Esophagus muscularis mucosa (tissue), 4 donors: ENCODE results near the gene NPHP4. TPM values are rescaled to one million over a fixed set of nuclear protein-coding genes. Genes with fewer than 3 reads are reported as not detected.

ENCODE experiments used
- DNase-seq: peaks from one replicate; pipeline ENCODE4 v3.0.0-alpha.2; 2017; ENCODE audit errors: extremely low spot score
- H3K27ac ChIP-seq, 4 donors: fragments of 200-600 bp; sonication (generic); replicated peaks in 1 of 4; 1 replicate in 3 of 4; 2 replicates in 1 of 4; pipeline ENCODE4 v1.5.1; 2016 to 2019; ENCODE audit warnings: mild to moderate bottlenecking in 1 of 4
- H3K27me3 ChIP-seq, 4 donors: fragments of 200-600 bp; sonication (generic); one replicate each; pipeline versions ENCODE4 v1.5.1 to v1.6.0; 2016 to 2019
- H3K36me3 ChIP-seq, 4 donors: fragments of 200-600 bp; sonication (generic); one replicate each; pipeline ENCODE4 v1.5.1; 2016 to 2019
- H3K4me1 ChIP-seq, 4 donors: fragments of 200-600 bp; sonication (generic); one replicate each; pipeline ENCODE4 v1.5.1; 2016 to 2019
- H3K4me3 ChIP-seq, 4 donors: fragments of 200-600 bp; sonication (generic); 1 replicate in 2 of 4; 2 replicates in 2 of 4; pipeline ENCODE4 v1.5.1; 2016 to 2019; ENCODE audit warnings: mild to moderate bottlenecking in 4 of 4, moderate library complexity in 1 of 4
- H3K9me3 ChIP-seq, 4 donors: fragments of 200-600 bp; sonication (generic); 1 replicate in 3 of 4; 2 replicates in 1 of 4; pipeline ENCODE4 v1.5.1; 2016 to 2019
- CTCF ChIP-seq, 3 experiments: fragments of 200-600 bp in 2 of 3; fragments of 450-650 bp in 1 of 3; sonication (generic) in 2 of 3; IDR thresholded peaks; one replicate each; pipeline ENCODE4 v1.5.1; 2017 to 2019; ENCODE audit warnings: antibody characterized with exemption in 3 of 3, mild to moderate bottlenecking in 2 of 3, moderate library complexity in 1 of 3
- EP300 ChIP-seq: sonication (generic); formaldehyde crosslinking; IDR thresholded peaks from one replicate; pipeline ENCODE4 v1.6.1; 2017; ENCODE audit warnings: antibody characterized with exemption
- POLR2A ChIP-seq: fragments of 450-650 bp; IDR thresholded peaks from one replicate; pipeline ENCODE4 v1.6.1; 2017; ENCODE audit warnings: antibody characterized with exemption, moderate library complexity, mild to moderate bottlenecking, low read depth
- POLR2AphosphoS5 ChIP-seq, 2 donors: sonication (generic); formaldehyde crosslinking; IDR thresholded peaks; one replicate each; pipeline ENCODE4 v1.6.1; 2017; ENCODE audit warnings: antibody characterized with exemption in 2 of 2
- WGBS: methylation state at CpG from one replicate; pipeline ENCODE4 v1.1.5; 2018; 5-methylcytosine and 5-hydroxymethylcytosine counted together
- intact Hi-C: fragments of 100-400 bp; cut with DNase I; formaldehyde crosslinking; loops from one replicate; pipeline ENCODE4 v1.15.1; 2023
- total RNA-seq, 4 donors: library from RNA; depleted of rRNA; stranded (reverse); fragments of >200 nt; gene quantifications; one replicate each; pipeline versions ENCODE4 v1.1.0 to v1.2.1, GENCODE V29; 2016

The NPHP4 gene
- total RNA-seq, 4 donors from 2014 or later = 6.5 to 9.1 (median 8.0) TPM

DNA sequence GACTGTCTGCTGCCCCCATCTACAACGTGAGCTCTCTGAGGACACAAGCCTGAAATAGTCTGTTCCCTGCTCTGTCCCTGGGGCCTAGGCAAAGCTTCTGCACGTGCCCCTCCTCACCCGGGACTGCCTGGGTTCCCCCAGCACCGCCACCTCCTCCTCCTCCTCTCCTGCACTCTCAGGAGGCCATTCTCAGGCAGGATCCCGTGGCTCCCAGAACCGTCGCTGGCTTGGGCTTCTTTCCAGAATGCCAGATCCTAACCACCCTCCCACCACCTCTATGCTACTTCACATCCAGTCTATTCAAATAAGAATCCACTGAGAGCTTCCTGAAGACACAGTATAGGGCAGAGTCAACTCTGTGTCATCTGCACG lies 11.2 kb downstream of the NPHP4 start:
- DNase-seq = no peak
- H3K27ac ChIP-seq = no peak overlapping the region
- no peaks in the 10 kb centered on the region for H3K9me3 ChIP-seq
- peaks cover 0 to 49% (median 29%) of the 10 kb centered on the region in 4 donors for H3K36me3 ChIP-seq
- peaks cover 0 to 4% (median 0%) of the 10 kb centered on the region in 4 donors for H3K4me1 ChIP-seq
- H3K27me3 ChIP-seq = no peaks in the 10 kb centered on the region
- 74% methylated on average over 8 of the region's 8 CpGs for WGBS
- intact Hi-C loops = no loop called here
- no peak overlapping the region for H3K4me3 ChIP-seq
- TF ChIP-seq EP300 (no peak), CTCF (IDR thresholded peaks at IDR 0.05) (no peak), POLR2A (no peak), POLR2AphosphoS5 (IDR thresholded peaks at IDR 0.05) (no peak)

GRCh38 chr1:5980314-5981008 lies 11.8 kb downstream of the NPHP4 start:
- WGBS = 61% methylated on average over 20 of the region's 20 CpGs
- Histone ChIP-seq H3K36me3 (peaks cover 0 to 54% (median 31%) of the 10 kb centered on the region in 4 donors), H3K4me1 (peaks cover 0 to 4% (median 0%) of the 10 kb centered on the region in 4 donors), H3K4me3 (no peak overlapping the region), H3K9me3 (no peaks in the 10 kb centered on the region), H3K27me3 (no peaks in the 10 kb centered on the region), H3K27ac (no peak overlapping the region)
- intact Hi-C loops = no loop called here
- no peak for DNase-seq
- TF ChIP-seq CTCF (IDR thresholded peaks at IDR 0.05) = peak in 1 of 3 experiments; percentile 4
- no peak for TF ChIP-seq POLR2AphosphoS5 (IDR thresholded peaks at IDR 0.05)

GRCh38 chr1:5979536-5980313 lies 12.5 kb downstream of the NPHP4 start:
- Histone ChIP-seq H3K36me3 (peaks cover 0 to 50% (median 26%) of the 10 kb centered on the region in 4 donors), H3K4me1 (peaks cover 0 to 4% (median 0%) of the 10 kb centered on the region in 4 donors), H3K4me3 (no peak overlapping the region), H3K27me3 (no peaks in the 10 kb centered on the region), H3K27ac (no peak overlapping the region), H3K9me3 (no peaks in the 10 kb centered on the region)
- TF ChIP-seq EP300 = no peak
- TF ChIP-seq POLR2A = no peak
- no peak for TF ChIP-seq CTCF (IDR thresholded peaks at IDR 0.05)
- no peak for TF ChIP-seq POLR2AphosphoS5 (IDR thresholded peaks at IDR 0.05)
- DNase-seq = no peak
- intact Hi-C loops = no loop called here
- WGBS = 96% methylated on average over 16 of the region's 16 CpGs

DNA sequence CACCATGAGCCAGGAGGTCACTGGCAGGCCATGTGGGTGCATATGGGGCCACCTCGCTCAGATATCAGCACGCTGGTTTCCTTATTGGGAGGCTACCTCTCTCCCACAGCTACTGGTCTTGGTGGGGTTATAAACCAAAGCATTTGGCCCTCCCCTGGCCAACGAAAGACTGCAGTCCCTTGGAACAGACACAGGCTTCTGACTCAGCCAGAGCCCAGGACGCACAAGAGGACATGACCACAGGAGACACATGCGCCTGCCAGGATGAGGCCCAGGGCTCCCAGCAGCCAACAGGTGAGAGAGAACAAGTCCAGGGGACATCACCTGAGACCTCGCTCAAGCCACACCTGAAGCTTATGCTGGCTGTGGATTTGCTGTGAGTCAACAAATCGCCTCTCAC lies 13.8 kb downstream of the NPHP4 start:
- Histone ChIP-seq H3K4me3 (no peak overlapping the region), H3K36me3 (peaks cover 0 to 41% (median 22%) of the 10 kb centered on the region in 4 donors), H3K9me3 (no peaks in the 10 kb centered on the region), H3K27ac (no peak overlapping the region), H3K27me3 (no peaks in the 10 kb centered on the region), H3K4me1 (peaks cover 0 to 4% (median 0%) of the 10 kb centered on the region in 4 donors)
- 93% methylated on average over 6 of the region's 7 CpGs for WGBS
- TF ChIP-seq POLR2AphosphoS5 (IDR thresholded peaks at IDR 0.05) (no peak), POLR2A (no peak), CTCF (IDR thresholded peaks at IDR 0.05) (no peak)
- no peak for DNase-seq
- intact Hi-C loops = no loop called here
